OCI-LY3 (cell line): ENCODE data around the gene CSNK1A1.

Experiments
- H2AFZ ChIP-seq: fragments of 200-600, 300-600 bp; shearing (Covaris generic); 2 replicates; pipeline ENCODE4 v1.6.0; 2014; ENCODE audit warnings: antibody characterized with exemption, low read depth, low read length
- H3K27ac ChIP-seq: fragments of 200-600, 300-600 bp; sonication (generic); 2 replicates; pipeline ENCODE4 v1.5.1; 2014; ENCODE audit warnings: mild to moderate bottlenecking, low read length, moderate library complexity, mixed read lengths
- H3K27me3 ChIP-seq: fragments of 200-600, 300-600 bp; sonication (generic); 2 replicates; pipeline ENCODE4 v1.6.1; 2014; ENCODE audit warnings: low read depth, low read length, mixed read lengths
- H3K36me3 ChIP-seq: fragments of 200-600, 300-600 bp; sonication (generic); replicated peaks from 2 replicates; pipeline ENCODE3; 2014; ENCODE audit warnings: low read depth, low read length, mixed read lengths
- H3K4me1 ChIP-seq: fragments of 300-600, 200-600 bp; sonication (generic); 2 replicates; pipeline ENCODE4 v1.6.1; 2014; ENCODE audit warnings: low read length, mixed read lengths
- H3K4me2 ChIP-seq: fragments of 200-600, 300-600 bp; sonication (generic); 2 replicates; pipeline ENCODE4 v1.6.1; 2014; ENCODE audit warnings: low read length, mixed read lengths
- H3K4me3 ChIP-seq: fragments of 300-600, 200-600 bp; sonication (generic); 2 replicates; pipeline ENCODE4 v1.5.1; 2014; ENCODE audit warnings: antibody characterized with exemption, mild to moderate bottlenecking, low read length, moderate library complexity
- H3K79me2 ChIP-seq: fragments of 300-600, 200-600 bp; shearing (Covaris generic); 2 replicates; pipeline ENCODE4 v1.6.1; 2014; ENCODE audit warnings: mild to moderate bottlenecking, low read length, mixed read lengths
- H3K9ac ChIP-seq: fragments of 300-600, 200-600 bp; shearing (Covaris generic); 2 replicates; pipeline ENCODE4 v1.6.0; 2014; ENCODE audit warnings: mild to moderate bottlenecking, low read length, moderate library complexity
- H3K9me3 ChIP-seq: fragments of 200-600, 300-600 bp; shearing (Covaris generic); 2 replicates; pipeline ENCODE4 v1.6.1; 2014; ENCODE audit warnings: low read length, mixed read lengths; ENCODE audit not compliant: insufficient read depth
- H4K20me1 ChIP-seq: fragments of 200-600, 300-600 bp; sonication (generic); 2 replicates; pipeline ENCODE4 v1.6.1; 2016; ENCODE audit warnings: low read length, mixed read lengths; ENCODE audit not compliant: insufficient read depth
- EZH2phosphoT487 ChIP-seq: fragments of 200-600 bp; shearing (Covaris generic); IDR thresholded peaks from 2 replicates; pipeline ENCODE4 v1.6.1; 2018; ENCODE audit warnings: antibody characterized with exemption, mixed run types, low read depth
- TF ChIP-seq, protein P1 (sequence below): fragments of 200-600, 300-600 bp; sonication (generic); IDR thresholded peaks from 2 replicates; pipeline ENCODE4 v1.5.1; 2014; ENCODE audit warnings: antibody characterized with exemption, low read length, low read depth

The CSNK1A1 gene

GRCh38 chr5:149459891-149460290, 91.3 kb downstream of the CSNK1A1 start:
- Histone ChIP-seq H3K9ac (no peak overlapping the region), H4K20me1 (no peaks in the 10 kb centered on the region), H3K4me3 (no peak overlapping the region), H3K36me3 (no peaks in the 10 kb centered on the region), H3K9me3 (no peaks in the 10 kb centered on the region), H3K27me3 (no peaks in the 10 kb centered on the region), H3K4me2 (no peak overlapping the region), H3K4me1 (no peaks in the 10 kb centered on the region), H2AFZ (no peak overlapping the region), H3K27ac (no peak overlapping the region), H3K79me2 (no peaks in the 10 kb centered on the region)
- TF ChIP-seq, protein P1, sequence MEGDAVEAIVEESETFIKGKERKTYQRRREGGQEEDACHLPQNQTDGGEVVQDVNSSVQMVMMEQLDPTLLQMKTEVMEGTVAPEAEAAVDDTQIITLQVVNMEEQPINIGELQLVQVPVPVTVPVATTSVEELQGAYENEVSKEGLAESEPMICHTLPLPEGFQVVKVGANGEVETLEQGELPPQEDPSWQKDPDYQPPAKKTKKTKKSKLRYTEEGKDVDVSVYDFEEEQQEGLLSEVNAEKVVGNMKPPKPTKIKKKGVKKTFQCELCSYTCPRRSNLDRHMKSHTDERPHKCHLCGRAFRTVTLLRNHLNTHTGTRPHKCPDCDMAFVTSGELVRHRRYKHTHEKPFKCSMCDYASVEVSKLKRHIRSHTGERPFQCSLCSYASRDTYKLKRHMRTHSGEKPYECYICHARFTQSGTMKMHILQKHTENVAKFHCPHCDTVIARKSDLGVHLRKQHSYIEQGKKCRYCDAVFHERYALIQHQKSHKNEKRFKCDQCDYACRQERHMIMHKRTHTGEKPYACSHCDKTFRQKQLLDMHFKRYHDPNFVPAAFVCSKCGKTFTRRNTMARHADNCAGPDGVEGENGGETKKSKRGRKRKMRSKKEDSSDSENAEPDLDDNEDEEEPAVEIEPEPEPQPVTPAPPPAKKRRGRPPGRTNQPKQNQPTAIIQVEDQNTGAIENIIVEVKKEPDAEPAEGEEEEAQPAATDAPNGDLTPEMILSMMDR = no peak
- no peak for TF ChIP-seq EZH2phosphoT487

GRCh38 chr5:149457393-149457763, 93.9 kb downstream of the CSNK1A1 start:
- Histone ChIP-seq H3K9me3 (no peaks in the 10 kb centered on the region), H4K20me1 (no peaks in the 10 kb centered on the region), H3K27me3 (no peaks in the 10 kb centered on the region), H3K4me2 (no peak overlapping the region), H3K27ac (no peak overlapping the region), H3K4me1 (no peaks in the 10 kb centered on the region), H3K36me3 (no peaks in the 10 kb centered on the region), H2AFZ (no peak overlapping the region), H3K79me2 (no peaks in the 10 kb centered on the region), H3K4me3 (no peak overlapping the region), H3K9ac (no peak overlapping the region)
- TF ChIP-seq, protein P1 = no peak
- no peak for TF ChIP-seq EZH2phosphoT487

DNA sequence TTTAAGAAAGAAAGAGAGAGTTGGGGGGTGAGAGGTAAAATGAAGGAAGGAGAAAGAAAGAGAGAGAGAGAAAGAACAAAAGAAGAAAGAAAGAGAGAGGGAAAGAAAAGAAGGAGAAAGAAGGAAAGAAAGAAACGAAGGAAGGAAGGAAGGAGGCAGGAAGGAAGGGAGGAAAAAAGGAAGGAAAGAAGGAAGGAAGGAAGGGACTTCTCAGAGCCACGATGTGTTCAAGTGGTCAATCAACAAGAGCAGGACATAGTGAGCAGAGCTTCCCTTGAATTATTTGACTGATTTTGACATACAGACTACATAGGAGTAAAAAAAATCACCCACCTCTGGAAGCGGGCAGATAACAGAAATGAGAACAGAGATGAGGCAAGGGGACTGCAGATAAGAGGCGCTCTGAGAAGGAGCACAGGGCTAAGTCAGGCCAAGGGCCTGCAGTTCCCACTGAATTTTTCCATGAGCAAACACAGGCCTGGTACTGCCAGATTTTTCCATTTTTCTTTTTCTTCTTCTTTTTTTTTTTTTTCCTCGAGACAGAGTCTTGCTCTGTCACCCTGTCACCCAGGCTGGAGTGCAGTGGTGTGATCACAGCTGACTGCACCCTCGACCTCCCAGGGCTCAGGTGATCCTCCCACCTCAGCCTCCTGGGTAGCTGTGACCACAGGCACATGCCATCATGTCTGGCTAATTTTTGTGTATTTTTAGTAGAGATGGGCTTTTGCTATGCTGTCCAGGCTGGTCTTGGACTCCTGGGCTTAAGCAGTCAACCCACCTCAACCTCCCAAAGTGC, 94.4 kb downstream of the CSNK1A1 start:
- no peaks in the 10 kb centered on the region for H3K4me1 ChIP-seq
- no peaks in the 10 kb centered on the region for H3K79me2 ChIP-seq
- no peak overlapping the region for H3K9ac ChIP-seq
- H3K27me3 ChIP-seq = no peaks in the 10 kb centered on the region
- H3K9me3 ChIP-seq = no peaks in the 10 kb centered on the region
- no peak overlapping the region for H3K4me3 ChIP-seq
- H3K27ac ChIP-seq = no peak overlapping the region
- H3K4me2 ChIP-seq = no peak overlapping the region
- no peaks in the 10 kb centered on the region for H3K36me3 ChIP-seq
- no peaks in the 10 kb centered on the region for H4K20me1 ChIP-seq
- no peak overlapping the region for H2AFZ ChIP-seq
- TF ChIP-seq, protein P1 = no peak
- no peak for TF ChIP-seq EZH2phosphoT487

GRCh38 chr5:149455889-149456409, 95.3 kb downstream of the CSNK1A1 start:
- Histone ChIP-seq H3K4me3 (no peak overlapping the region), H3K4me1 (no peaks in the 10 kb centered on the region), H2AFZ (no peak overlapping the region), H4K20me1 (no peaks in the 10 kb centered on the region), H3K9me3 (no peaks in the 10 kb centered on the region), H3K79me2 (no peaks in the 10 kb centered on the region), H3K9ac (no peak overlapping the region), H3K27ac (no peak overlapping the region), H3K4me2 (no peak overlapping the region), H3K36me3 (no peaks in the 10 kb centered on the region), H3K27me3 (no peaks in the 10 kb centered on the region)
- TF ChIP-seq, protein P1 = no peak
- TF ChIP-seq EZH2phosphoT487 = no peak
